ENCODE measurements around the gene RBFOX1.

DNA sequence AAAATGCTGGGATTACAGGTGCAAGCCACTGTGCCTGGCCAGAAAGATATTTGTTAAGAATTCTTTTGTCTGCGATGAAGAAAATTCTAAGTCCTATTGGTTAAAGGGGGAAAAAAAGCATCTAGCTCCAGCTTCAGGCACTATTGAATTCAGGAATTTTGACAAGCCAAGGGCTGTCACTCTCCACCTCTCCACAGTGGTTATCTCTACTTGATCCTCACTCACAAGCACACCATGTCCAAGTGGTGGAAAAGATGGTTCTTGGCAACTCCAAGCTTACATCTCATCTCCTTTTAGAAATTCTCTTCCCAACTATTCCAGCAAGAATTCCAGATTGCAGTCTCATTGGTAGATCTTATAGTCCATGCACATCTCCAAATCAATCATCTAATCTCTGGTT is 7.1 kb downstream of the RBFOX1 start:
- TF ChIP-seq, protein P1, sequence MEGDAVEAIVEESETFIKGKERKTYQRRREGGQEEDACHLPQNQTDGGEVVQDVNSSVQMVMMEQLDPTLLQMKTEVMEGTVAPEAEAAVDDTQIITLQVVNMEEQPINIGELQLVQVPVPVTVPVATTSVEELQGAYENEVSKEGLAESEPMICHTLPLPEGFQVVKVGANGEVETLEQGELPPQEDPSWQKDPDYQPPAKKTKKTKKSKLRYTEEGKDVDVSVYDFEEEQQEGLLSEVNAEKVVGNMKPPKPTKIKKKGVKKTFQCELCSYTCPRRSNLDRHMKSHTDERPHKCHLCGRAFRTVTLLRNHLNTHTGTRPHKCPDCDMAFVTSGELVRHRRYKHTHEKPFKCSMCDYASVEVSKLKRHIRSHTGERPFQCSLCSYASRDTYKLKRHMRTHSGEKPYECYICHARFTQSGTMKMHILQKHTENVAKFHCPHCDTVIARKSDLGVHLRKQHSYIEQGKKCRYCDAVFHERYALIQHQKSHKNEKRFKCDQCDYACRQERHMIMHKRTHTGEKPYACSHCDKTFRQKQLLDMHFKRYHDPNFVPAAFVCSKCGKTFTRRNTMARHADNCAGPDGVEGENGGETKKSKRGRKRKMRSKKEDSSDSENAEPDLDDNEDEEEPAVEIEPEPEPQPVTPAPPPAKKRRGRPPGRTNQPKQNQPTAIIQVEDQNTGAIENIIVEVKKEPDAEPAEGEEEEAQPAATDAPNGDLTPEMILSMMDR (IDR thresholded peaks at IDR 0.05; ENCODE audit: insufficient read depth, low read depth, low read length), result no peak
- no peak for TF ChIP-seq EZH2 (IDR thresholded peaks at IDR 0.05; ENCODE audit: insufficient read depth, low read length)
